GM19463 (cell line): ENCODE data around the gene BBX.
A peak's percentile ranks its signal among the peaks of the same experiment; 100 is the strongest.

Experiments
- ATAC-seq: cut with Tn5 transposase; IDR thresholded peaks from one replicate; pipeline ENCODE4 v1.9.1; 2021; ENCODE audit warnings: mild to moderate bottlenecking, moderate library complexity; ENCODE audit not compliant: unreplicated experiment

Gene BBX

GRCh38 chr3:107790612-107791011, 267.9 kb downstream of the BBX start:
- ATAC-seq, result no peak

DNA sequence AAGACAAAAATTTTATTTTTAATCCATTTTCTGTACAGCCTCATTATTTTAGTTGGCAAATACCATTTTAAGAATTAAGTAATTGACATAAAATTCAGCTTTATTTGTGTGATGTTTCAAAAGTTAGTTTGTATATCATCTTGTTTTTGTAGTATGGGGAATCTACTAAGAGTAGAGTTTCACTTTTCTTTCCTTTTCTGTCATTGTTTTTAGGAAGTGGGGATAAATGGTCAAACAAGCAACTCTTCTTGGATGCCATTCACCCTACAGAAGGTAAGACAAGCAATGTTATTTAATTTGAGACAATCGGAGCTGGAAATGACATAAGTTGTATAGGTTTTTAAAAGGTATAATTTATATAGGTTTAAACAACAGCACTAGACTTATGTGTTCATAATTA, 268.3 kb downstream of the BBX start:
- ATAC-seq, result no peak

DNA sequence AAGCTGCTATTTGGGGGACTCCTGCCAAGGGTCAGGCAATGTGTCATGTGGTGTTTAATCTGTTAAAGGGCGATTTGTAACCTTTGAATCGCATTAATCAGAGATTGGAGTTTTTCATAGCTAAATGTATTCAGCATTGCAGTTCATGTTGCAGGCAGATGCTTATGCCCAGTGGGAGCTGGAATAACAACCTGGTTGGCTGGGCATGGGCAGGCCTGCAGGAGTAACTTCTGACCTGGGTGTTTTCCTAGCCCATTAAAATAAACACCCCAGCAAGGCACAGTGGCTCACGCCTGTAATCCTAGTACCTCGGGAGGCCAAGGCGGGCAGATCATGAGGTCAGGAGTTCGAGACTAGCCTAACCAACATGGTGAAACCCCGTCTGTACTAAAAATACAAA, 268.7 kb downstream of the BBX start:
- no peak for ATAC-seq

DNA sequence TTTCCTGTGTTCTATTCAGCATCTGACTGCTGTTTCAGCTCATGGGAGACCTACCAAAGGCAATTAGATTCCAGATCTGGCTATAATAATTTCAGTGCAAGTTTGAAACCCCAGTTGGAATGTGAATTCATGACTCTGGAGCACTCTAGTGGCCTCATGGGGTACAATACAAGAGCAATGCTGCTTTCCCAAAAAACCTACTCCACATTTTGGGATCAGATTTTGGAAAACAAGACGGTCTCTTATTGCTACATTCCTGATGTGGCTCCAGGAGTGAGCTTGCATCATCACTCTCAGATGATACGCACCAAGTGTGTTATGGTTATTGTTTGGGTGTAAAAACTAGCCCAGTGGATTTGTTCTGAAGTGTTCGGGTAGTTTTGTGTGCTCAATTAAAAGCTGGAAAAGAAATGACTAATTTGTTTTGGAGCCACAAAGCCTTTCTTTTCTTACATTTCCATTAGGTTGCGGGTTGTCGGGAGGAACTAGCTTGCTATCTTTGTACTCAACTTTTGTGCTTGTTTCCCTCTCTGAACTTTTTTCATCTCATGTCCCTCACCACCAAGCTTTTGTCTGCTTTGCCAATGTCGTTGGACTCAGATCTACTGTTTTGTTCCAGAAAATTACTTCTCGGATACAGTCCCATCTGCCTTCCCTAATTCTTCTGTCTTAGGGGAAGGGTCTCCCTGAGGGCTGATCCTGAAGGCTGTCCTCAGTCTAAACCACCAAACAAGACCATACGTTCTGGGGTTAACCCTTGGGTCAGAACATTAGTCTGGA, 272.1 kb downstream of the BBX start:
- no peak for ATAC-seq

DNA sequence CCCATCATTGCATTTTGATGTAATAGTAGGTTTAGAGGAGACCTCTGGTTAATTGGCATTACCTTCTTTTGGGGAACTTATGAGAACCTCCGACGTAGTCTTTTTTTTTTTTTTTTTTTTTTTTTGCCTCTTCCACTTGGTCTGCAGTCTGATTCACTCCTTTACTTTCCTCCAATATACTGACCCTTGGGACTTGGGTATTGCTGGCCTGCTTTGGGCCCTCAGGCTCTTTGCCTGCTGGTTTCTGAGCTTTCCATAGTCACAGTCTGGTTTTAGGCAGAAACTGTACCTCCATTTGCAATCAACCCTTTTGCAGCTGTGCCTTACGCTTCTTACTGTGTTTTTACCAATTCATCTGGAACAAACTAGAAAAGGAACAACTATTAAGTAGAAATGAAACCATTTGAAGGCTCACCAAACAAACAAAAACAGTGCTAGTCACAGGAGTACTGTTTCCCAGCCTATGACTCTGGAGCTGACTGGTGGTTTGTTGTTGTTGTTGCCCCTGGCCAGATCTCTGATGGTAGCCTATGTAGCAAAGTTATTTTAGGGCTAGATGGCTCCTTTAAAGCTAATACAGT, 272.8 kb downstream of the BBX start:
- ATAC-seq, result peak; percentile 54

- no peak for ATAC-seq
Measured at GRCh38 chr3:107796791-107797190, 274.0 kb downstream of the BBX start.

DNA sequence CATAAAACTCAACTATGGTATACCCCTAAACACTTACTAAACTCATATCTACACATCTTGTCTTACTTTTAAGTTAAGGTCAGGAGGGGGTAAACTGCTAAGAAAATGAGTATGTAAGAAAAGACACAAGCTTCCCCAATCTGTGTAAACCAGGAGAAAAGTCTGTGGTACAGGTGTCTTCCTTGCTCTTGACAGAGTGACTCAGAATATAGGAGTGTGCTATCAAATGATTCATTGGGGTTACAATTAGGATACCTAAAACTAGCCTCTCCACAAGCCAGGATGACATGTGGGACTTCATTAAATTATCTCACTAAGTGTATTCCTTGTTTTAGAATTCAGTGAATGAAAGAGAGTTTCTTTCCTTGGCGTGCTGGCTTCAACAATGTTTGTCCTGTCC, 274.8 kb downstream of the BBX start:
- ATAC-seq, result no peak

GRCh38 chr3:107798381-107798780, 275.6 kb downstream of the BBX start:
- no peak for ATAC-seq

DNA sequence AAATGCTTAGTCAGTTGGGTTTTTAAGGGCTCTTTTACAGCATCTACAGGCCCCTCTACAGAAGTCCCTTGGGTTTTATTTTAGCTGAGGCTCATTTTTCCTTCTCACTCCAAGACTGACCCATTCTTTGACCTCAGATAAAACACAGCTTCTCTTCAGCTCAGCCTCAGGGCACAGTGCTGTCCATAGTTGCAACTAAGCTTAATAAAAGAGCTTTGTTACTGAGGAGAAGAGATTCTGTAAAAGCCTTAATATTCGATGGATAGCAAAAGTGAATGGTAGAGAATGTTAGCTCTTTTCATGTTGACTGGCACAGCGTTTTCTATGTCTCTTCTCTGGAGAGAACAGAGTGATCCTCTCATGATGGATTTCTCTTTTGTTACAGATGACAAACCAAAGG, 277.9 kb downstream of the BBX start:
- no peak for ATAC-seq

DNA sequence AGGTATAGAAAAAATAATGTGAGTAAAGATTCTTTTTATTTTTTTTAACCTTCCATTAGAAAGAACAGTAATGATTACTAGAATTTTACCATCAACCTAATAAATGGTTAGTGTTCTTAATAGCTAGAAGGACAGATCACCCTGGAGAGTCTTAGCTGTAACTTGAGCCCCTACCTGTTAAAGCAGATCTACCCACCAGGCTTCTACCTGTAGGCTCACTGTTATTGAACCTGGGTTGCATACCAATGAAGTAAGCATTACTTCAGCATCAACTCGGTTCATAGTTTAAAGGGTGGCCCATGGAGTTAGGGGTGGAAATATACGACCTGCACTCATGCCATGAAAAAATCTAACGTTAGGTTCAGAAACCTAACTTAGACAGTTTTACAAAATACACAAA, 280.4 kb downstream of the BBX start:
- ATAC-seq, result no peak

DNA sequence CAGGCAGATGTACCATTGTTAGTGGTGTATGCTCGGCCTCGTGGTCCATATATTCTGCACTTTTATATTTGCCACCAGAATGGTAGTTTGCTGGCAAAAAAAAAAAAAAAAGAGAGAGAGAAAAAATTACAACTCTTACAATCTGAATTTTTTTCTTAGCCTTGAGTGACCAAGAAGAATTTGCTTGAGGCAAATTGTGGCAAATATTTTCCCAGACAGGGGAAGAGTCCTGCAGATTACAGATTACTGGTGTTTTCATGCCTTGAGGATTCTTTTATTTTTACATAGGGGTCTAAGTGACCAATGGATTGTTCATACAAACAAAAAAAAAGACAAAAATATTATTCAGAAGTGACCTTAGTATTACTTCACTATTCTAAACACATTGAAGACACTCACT, 283.3 kb downstream of the BBX start:
- no peak for ATAC-seq

- ATAC-seq, result no peak
Measured at GRCh38 chr3:107806536-107806935, 283.8 kb downstream of the BBX start.

DNA sequence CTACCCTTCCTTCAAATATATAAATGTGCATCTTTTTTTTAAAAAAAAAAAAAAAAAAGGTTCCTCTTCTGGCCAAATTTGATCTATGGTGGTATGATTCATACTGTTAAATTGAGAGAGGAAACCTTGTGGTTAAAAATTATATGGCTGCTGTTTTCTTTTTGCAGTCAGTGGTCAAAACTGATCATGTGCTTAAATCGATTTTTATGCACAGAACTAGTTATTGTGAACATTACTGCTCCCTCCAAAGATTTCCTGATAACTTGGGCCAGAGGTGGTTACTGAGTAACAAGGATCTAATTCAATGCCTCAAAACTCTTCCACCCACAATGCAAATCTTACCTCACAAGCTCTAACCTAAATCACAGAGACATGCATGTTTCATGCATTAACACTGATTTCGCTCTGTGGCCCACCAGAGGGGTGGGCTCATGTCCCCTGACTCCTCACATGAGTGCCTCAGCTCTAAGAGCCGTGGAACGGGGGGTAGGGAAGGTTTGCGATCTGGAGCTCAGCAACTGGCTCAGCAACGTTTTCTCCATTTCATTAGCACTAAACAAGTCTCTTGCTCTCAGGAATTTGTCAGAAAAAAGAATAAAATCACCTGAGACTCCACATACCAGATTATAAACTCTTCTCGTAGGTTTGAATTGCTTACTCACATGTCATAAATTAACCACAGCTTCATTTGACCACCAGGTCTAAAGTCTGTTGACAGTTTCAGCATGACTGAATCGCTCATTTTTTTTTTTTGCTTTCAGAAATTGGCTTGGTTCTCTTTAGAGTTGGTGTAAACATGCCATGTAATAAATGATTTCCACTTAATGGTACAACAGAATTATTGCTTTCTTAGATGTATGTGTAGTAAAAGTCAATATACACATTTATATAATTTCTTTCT, 287.7 kb downstream of the BBX start:
- peak; percentile 66 for ATAC-seq

- ATAC-seq, result no peak
Measured at GRCh38 chr3:107813026-107813425, 290.3 kb downstream of the BBX start.

GRCh38 chr3:107816107-107816506, 293.3 kb downstream of the BBX start:
- no peak for ATAC-seq

GRCh38 chr3:107817076-107817475, 294.3 kb downstream of the BBX start:
- no peak for ATAC-seq

DNA sequence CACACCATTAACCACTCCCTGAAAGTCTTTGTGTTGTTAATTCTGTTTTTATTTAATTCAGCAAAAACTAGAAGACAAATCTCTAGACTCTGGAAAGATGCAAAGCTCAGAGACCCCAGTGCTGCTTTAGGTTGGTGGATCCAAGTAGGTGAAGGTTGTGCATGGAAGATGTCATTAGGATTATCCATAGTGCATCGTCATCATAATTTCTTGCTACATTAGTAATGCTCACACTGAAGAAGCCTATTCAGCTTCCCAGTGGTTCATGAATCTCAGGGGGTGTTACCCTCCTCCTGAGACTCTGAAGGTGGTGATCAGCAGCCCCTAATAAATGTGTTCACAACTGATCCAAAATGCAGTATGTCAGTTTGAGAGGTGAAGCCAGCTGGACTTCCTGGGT, 295.3 kb downstream of the BBX start:
- ATAC-seq, result no peak

GRCh38 chr3:107819656-107820055, 296.9 kb downstream of the BBX start:
- no peak for ATAC-seq

DNA sequence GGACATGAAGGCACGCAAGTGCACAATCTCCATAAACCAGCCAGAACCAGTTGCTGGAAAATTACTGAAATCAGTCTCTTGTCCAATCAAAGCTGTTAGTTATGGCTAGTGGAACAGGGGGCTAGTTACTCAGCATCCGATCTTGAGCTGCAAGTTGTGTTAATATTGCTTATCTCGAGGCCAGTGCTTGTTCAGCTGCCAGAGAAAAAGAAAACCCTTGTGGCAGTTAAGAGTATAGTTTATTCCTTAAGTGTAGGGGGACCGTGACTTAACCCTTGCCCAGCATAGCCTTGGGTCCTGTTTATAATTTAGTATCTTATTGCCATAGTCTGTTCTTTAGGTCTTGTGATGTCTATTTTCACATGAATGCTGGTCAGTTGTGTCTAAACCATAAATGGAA, 299.5 kb downstream of the BBX start:
- no peak for ATAC-seq

DNA sequence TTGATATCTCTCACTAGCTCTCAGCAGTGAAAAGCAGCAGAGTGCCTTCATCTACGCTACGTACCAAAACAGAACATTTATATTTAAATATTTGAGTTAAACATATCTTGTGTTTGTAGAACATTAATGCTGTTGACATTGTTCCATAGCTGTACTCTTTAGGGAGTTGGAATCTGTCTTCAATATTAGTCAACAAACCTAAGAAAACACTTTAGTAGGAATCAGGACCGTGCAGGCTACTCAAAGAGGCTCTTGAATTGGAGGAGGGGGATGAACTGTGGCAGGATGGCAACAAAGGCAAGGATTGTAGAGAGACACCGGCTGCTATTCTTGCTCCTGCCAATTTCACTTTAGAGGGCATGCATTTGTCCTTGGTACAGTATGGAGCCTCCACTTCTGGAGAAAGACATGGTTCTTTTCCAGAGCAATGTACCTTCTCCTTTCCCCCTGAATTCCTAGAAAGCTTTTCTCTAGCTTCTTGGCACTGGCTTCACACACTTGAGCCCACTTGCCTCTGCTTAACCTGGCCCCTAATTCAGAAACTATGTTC, 302.1 kb downstream of the BBX start:
- ATAC-seq, result no peak

GRCh38 chr3:107825556-107825955, 302.8 kb downstream of the BBX start:
- no peak for ATAC-seq

DNA sequence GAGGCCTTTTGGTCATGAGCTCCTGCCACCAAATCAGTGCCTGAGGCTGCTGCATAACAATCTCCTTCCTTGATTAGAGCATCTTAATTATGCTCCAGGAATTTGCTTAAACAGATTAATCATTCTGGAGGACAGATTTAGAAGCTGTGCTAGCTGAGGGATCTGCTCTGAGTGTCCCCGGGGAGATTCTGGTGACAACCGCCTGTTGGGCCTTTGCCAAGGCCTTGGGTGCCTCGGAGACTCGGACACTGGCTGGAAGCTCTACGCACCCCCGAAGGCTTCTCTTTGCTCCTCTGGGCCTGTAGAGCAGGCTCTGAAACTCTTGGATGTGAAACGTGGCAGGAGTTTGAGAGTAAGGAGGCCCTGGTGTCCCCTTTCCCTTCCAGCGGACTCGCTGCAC, 304.0 kb downstream of the BBX start:
- no peak for ATAC-seq
